ENCODE measurements around the gene CMPK2. TPM values are rescaled to one million over a fixed set of nuclear protein-coding genes. Genes with fewer than 3 reads are reported as not detected.
"Not testable (repeated sequence)": the region's sequence is repeated elsewhere in the genome, so short reads cannot be mapped to it uniquely, and the experiment has no call there.

CMPK2 gene
- total RNA-seq, 1 experiment from 2014 or later: 26.6 TPM

GRCh38 chr2:6864231-6864754 is 1.4 kb downstream of the CMPK2 start:
- no peak for DNase-seq
- TSS peak; percentile 63 for BruUV-seq (replicated peaks)
- Mint-ChIP-seq H3K36me3 (ENCODE audit: insufficient read depth, unreplicated experiment) (peaks cover 9% of the 10 kb centered on the region), H3K27me3 (ENCODE audit: unreplicated experiment) (no peaks in the 10 kb centered on the region), H3K4me1 (ENCODE audit: low read depth, unreplicated experiment) (peaks cover 14% of the 10 kb centered on the region), H3K27ac (ENCODE audit: unreplicated experiment) (no peak overlapping the region), H3K9me3 (ENCODE audit: low read depth, unreplicated experiment) (peaks cover 2% of the 10 kb centered on the region), H3K4me3 (ENCODE audit: low read depth, unreplicated experiment) (peak overlapping the region; percentile 78)
- TF ChIP-seq, protein P1, sequence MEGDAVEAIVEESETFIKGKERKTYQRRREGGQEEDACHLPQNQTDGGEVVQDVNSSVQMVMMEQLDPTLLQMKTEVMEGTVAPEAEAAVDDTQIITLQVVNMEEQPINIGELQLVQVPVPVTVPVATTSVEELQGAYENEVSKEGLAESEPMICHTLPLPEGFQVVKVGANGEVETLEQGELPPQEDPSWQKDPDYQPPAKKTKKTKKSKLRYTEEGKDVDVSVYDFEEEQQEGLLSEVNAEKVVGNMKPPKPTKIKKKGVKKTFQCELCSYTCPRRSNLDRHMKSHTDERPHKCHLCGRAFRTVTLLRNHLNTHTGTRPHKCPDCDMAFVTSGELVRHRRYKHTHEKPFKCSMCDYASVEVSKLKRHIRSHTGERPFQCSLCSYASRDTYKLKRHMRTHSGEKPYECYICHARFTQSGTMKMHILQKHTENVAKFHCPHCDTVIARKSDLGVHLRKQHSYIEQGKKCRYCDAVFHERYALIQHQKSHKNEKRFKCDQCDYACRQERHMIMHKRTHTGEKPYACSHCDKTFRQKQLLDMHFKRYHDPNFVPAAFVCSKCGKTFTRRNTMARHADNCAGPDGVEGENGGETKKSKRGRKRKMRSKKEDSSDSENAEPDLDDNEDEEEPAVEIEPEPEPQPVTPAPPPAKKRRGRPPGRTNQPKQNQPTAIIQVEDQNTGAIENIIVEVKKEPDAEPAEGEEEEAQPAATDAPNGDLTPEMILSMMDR (IDR thresholded peaks at IDR 0.05; ENCODE audit: unreplicated experiment): no peak
- CTCF ChIA-PET: no interaction called here
- intact Hi-C loops (cut with micrococcal nuclease; ENCODE audit: unreplicated experiment): no loop called here

DNA sequence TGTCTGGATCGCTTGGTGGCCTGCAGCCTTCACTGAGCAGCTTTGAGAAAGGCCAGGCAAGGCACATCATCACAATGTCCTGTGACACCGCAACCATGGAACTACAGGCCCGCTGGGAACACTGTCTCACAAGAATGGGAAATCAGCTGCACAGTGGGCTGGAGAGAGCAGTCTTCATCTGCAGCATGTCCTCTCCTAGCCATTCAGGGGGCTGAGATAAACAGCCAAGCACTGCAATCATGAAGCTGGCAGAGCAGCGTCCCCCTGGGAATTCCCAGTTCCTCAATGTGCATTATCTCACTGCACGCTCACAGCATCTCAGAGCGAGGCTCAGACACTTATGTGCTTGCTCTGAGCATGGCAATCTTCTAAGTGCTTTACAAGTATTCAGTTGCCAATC is 1.9 kb downstream of the CMPK2 start:
- Mint-ChIP-seq H3K9me3 (ENCODE audit: low read depth, unreplicated experiment) (peaks cover 4% of the 10 kb centered on the region), H3K4me3 (ENCODE audit: low read depth, unreplicated experiment) (no peak overlapping the region), H3K4me1 (ENCODE audit: low read depth, unreplicated experiment) (peaks cover 14% of the 10 kb centered on the region), H3K36me3 (ENCODE audit: insufficient read depth, unreplicated experiment) (peaks cover 9% of the 10 kb centered on the region), H3K27me3 (ENCODE audit: unreplicated experiment) (no peaks in the 10 kb centered on the region), H3K27ac (ENCODE audit: unreplicated experiment) (no peak overlapping the region)
- intact Hi-C loops (cut with micrococcal nuclease; ENCODE audit: unreplicated experiment): no loop called here
- DNase-seq: no peak
- TF ChIP-seq, protein P1 (IDR thresholded peaks at IDR 0.05; ENCODE audit: unreplicated experiment): no peak
- CTCF ChIA-PET: no interaction called here
- BruUV-seq (replicated peaks): no TSS peak

GRCh38 chr2:6860296-6860695 is 5.4 kb downstream of the CMPK2 start:
- TF ChIP-seq, protein P1 (IDR thresholded peaks at IDR 0.05; ENCODE audit: unreplicated experiment): no peak
- Mint-ChIP-seq H3K9me3 (ENCODE audit: low read depth, unreplicated experiment) (peaks cover 14% of the 10 kb centered on the region), H3K36me3 (ENCODE audit: insufficient read depth, unreplicated experiment) (no peaks in the 10 kb centered on the region), H3K4me1 (ENCODE audit: low read depth, unreplicated experiment) (peaks cover 10% of the 10 kb centered on the region), H3K4me3 (ENCODE audit: low read depth, unreplicated experiment) (no peak overlapping the region), H3K27me3 (ENCODE audit: unreplicated experiment) (no peaks in the 10 kb centered on the region), H3K27ac (ENCODE audit: unreplicated experiment) (no peak overlapping the region)
- BruUV-seq (replicated peaks): no TSS peak
- CTCF ChIA-PET: no interaction called here
- intact Hi-C loops (cut with micrococcal nuclease; ENCODE audit: unreplicated experiment): no loop called here
- DNase-seq: no peak

DNA sequence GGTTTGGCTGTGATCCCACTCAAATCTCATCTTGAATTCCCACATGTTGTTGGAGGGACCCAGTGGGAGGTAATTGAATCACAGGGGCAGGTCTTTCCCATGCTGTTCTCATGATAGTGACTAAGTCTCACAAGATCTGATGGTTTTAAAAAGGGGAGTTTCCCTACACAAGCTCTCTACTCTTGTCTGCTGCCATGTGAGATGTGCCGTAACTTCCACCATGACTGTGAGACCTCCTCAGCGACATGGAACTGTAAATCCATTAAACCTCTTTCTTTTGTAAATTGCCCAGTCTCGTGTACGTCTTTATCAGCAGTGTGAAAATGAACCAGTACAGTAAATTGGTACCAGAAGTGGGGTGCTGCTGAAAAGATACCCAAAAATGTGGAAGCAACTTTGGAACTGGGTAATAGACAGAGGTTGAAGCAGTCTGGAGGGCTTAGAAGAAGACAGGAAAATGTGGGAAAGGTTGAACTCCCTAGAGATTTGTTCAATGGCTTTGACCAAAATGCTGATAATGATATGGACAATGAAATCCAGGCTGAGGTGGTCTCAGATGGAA is 7.2 kb downstream of the CMPK2 start:
- DNase-seq; CTCF ChIA-PET; intact Hi-C loops (cut with micrococcal nuclease; ENCODE audit: unreplicated experiment); H3K4me3 Mint-ChIP-seq (ENCODE audit: low read depth, unreplicated experiment); H3K27ac Mint-ChIP-seq (ENCODE audit: unreplicated experiment); H3K27me3 Mint-ChIP-seq (ENCODE audit: unreplicated experiment); BruUV-seq (replicated peaks); H3K36me3 Mint-ChIP-seq (ENCODE audit: insufficient read depth, unreplicated experiment): not testable (repeated sequence)
- Mint-ChIP-seq H3K4me1 (ENCODE audit: low read depth, unreplicated experiment) (peaks cover 11% of the 10 kb centered on the region), H3K9me3 (ENCODE audit: low read depth, unreplicated experiment) (peaks cover 14% of the 10 kb centered on the region)

DNA sequence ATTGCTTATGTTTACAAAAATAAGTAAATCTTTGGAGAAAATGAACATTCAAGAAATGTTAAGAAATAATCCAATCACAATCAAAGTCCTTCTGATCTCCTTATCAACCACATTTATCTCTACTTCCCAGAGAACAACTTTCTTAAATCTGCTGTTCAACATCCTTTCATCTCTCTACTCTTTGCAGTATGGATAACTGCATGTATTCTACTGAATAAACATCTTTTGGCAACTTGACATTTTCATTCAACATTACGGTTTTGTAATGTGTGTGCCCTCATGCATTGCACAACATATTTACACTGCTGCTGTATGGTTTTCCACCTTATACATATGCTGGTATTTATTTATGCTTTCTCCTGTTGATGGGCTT is 9.2 kb downstream of the CMPK2 start:
- no peak for DNase-seq
- Mint-ChIP-seq H3K4me1 (ENCODE audit: low read depth, unreplicated experiment) (peaks cover 11% of the 10 kb centered on the region), H3K36me3 (ENCODE audit: insufficient read depth, unreplicated experiment) (no peaks in the 10 kb centered on the region), H3K4me3 (ENCODE audit: low read depth, unreplicated experiment) (no peak overlapping the region), H3K9me3 (ENCODE audit: low read depth, unreplicated experiment) (peaks cover 14% of the 10 kb centered on the region), H3K27ac (ENCODE audit: unreplicated experiment) (no peak overlapping the region), H3K27me3 (ENCODE audit: unreplicated experiment) (no peaks in the 10 kb centered on the region)
- TF ChIP-seq, protein P1 (IDR thresholded peaks at IDR 0.05; ENCODE audit: unreplicated experiment): no peak
- CTCF ChIA-PET: no interaction called here
- no TSS peak for BruUV-seq (replicated peaks)
- intact Hi-C loops (cut with micrococcal nuclease; ENCODE audit: unreplicated experiment): no loop called here

Measured in Calu3 (cell line).